Stimulated activated CD4-positive, alpha-beta T cell treated with anti-CD3 and anti-CD28 coated beads, Interleukin-12 subunit alpha, Interleukin-12 subunit beta, amount 100 ng/mL, for 48 hours (primary cell): ENCODE data around the gene MKNK1.

Source experiments
- DNase-seq, 3 donors: peaks; one replicate each; pipeline ENCODE4 v3.0.0-alpha.2; 2020; ENCODE audit warnings: low read depth in 2 of 3, low spot score in 1 of 3

The MKNK1 gene

DNA sequence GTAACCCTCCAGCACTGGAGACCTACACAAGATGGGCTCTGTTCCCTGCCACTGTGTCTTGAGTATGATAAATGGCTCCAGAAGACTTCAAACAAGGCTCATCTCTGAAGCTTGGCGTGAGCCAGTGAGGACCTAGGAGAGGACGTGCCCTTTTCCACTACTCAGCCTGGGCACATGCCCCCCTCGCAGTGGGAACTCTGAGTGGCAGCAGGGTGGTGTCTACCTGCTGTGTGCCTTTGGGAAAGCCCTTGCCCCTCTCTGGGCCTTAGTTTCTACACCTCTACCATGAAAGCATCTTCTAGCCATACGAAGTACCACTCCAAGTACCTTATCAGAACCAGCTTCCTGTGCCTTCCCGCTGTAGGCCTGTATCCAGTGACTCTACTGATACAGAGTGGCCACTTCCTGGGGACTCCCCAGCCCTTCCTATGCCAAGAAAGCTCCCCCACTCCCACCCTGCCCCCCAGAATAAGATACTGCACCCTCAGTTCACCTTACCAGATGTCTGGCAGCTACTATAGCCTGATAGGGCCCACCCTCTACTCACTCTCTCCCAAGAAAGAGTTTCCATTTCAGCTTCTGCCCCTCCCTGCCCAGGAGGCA is 15.7 kb upstream of the MKNK1 start:
- DNase-seq: no peak

GRCh38 chr1:46618754-46619415 is 14.8 kb upstream of the MKNK1 start:
- DNase-seq: no peak

DNA sequence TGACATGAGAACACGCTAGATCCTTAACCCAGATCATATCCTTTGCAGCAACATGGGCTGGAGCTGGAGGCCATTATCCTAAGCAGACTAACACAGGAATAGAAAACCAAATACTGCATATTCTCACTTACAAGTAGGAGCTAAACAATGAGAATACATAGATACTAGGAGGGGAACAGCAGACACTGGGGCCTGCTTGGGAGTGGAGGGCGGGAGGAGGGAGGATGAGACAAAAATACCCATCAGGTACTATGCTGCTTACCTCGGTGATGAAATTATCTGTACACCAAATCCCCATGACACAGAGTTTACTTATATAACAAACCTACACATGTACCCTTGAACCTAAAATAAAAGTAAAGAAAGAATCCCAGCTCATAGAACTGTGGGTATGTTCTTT is 13.8 kb upstream of the MKNK1 start:
- DNase-seq: no peak

DNA sequence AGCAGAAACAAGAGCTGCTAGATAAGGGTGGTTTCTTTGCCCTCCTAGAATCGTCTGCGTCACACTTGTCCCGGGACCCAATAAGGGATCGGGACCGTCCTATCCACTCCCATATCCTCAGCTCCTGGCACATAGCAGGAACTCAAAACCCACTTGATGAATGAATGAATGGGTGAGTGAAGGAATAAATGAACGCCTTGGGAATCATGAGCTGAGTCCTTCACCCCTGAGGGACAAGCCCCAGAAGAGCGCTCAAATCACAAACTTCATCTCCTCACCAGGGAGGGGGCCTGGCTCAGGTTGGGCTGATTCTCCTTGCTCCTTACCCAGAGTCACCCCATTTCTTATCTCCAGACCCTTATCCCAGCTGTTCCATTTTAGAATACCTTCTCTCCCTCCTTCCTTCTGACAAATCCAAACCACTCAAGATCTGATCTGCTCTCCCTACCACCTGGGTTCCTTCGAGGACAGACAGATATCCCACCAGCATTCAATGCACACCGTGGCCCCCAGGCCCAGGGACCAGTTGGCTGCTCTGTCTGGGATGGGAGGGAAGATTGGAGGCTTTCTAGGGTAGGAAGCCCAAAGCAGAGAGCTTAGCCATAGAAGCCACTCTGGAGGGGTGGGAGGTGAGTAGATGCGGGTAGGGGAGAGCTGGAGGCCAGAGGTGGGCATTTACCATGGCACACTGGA is 13.2 kb upstream of the MKNK1 start:
- no peak for DNase-seq

GRCh38 chr1:46616277-46617107 is 12.4 kb upstream of the MKNK1 start, which contains the start of gene MOB3C:
Gene MOB3C (minus strand): TSS chr1:46616811. CDS start chr1:46613321, 3,490 bp downstream.
- DNase-seq: peak; percentile 36 to 60 (median 41)

DNA sequence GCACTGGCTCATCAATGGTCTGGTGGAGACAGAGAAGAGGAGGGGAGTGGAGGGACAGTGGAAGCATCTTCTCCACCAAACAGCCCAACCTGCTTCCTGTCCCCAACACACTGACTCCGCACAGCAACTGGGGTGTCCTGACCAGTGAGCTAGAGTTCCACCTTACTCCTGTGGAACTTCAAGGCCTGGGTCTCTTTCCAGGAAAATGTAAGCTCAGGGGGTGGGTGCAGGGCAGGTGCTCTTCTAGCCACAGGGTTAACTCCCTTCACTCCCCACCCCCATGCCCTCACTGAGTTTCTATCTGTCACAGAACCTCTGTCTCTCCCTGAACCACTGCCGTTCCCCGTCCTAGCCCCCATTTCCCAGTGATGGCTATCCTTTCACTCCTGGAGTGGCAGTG is 11.7 kb upstream of the MKNK1 start:
- DNase-seq: no peak

DNA sequence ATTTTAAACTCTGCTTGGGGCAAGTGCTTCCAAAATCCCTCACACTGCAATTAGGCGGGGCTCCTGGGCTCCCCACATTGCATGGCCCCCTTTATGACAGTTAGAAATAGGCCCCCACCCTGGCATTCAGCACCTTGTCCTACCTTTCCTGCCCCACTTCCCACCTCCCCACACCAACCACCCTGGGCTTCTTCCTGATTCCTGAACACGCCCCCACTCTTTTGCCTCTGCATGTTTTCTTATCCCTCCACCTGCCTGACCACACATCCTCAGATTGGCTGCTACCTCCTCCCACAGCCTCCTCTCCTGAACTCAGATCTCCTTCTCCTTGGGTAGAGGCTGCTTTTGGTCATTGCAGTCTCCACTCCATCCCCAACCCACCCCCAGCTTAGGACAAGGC is 11.0 kb upstream of the MKNK1 start:
- no peak for DNase-seq

DNA sequence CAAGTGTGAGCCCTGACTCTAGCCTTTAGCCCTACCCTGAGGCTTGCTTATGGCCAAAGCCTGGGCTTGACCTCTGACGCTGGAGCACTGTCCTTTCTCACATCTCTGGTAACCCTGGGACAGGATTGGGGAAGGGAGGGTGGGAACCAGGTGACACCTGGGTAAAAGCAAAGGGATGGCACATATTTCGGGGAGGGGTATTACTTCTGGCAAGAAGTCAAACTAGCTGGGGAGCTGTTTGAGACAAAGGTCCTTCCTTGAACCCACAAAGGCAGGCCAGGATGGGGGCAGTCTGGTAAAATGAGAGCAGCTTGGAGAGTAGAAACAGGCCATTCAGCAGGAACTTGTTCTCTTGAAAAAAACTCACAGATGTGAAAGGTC is 10.5 kb upstream of the MKNK1 start:
- no peak for DNase-seq

DNA sequence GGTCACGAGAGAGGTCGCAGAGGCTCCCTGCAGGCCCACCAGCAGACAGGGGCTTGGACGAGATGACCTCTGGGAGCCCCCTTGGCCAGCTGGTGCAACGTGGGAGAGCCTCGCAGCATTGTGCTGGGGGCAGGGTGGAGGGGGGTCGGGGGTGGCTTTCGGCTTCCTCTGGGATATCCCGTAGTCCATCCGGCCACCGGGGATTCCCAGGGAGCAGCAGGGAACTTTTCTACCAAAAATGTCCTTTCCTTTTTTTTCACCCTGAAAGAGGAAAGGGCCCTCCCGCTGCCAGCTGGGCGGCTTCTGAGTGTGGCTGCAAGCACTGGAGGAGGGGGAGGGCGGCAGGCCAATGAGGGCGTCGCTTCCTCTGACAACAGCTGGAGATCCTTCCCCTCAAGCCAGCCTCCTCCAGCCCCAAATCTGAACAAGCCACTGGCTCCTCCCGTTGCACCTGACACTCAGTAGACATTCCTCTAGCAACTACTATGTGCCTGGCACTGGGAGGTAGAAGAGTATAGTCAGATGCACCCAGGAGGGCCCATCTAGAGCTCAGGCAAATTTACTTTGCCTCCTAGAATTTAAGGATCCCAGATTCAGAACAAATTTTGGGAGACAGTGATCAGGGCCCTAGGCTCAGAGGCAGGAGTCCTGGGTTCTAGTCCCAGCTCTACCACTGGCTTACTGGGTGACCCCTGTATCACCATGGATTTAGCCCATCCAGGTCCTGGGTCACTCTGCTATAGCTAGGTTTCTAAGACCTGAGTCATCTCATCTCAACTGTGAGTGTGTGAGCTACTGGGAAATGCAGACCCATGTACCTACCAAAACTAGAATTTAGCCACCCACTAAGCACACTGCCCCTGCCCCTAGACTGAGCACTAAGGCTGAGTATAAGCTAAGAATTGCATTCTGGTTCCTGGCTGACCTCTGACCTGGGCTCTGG is 9.9 kb upstream of the MKNK1 start:
- no peak for DNase-seq

- DNase-seq: no peak
Measured at GRCh38 chr1:46612937-46613660, 9.0 kb upstream of the MKNK1 start.

DNA sequence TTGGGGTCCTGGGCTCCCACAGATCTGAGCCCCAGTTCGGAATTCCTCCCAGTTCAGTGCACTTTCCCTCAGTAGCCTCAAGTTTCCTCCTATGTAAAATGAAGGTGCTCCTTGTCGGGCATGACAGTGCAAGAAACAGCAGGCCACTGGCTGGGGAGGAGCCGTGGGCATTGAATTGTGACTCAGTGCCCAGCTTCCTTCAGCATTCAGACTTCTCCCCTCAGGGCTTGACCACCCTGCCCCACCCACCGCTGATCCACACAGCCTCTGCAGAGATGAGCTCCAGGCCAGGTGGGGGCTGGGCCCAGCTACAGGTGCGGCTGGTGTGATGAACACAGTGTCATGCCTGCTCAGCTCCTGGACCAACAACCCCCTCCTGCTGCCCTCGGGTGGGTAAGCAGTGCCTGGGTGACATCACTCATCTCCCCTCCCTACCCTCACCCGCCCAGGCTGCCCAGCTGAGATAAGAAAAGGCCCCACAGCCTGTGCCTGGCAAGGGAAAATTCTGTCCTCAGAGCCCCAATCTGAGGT is 7.7 kb upstream of the MKNK1 start:
- DNase-seq: no peak

DNA sequence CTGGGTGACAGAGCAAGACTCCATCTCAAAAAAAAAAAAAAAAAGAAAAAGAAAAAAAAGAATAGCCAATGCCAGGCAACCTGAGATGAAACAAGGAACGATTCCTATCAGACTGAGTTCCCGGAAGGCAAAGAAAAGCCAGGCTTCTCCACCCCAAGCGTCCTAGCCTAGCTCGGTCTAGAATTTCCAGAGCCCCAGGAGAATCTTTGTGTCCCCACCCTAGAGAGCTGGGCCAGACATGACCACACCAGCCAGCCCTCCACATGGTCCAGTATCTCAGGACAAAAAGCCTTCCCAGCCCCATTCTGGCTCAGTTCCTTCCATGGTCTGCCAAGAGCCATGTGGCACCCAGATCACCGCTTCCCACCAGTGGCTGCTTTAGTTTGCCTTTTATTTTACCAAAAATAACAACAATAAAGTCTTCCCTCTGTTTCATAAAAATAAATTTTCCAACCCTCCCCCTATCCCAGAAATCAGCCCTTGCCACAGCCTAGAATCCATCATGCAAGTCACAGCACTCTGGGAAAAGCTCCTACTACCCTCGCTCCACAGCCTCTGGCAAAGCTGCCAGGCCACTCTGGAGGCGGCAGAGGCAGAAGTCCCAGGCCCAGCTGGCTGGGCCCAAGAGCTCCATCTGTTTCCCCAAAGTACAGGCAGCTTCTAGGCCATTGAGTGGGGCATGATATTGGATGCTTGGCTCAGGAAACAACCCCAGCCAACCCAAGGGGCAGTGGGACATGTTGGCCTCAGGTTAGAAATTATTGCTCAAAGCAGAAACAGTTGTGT is 3.5 kb upstream of the MKNK1 start:
- no peak for DNase-seq

GRCh38 chr1:46606255-46606965 is 2.3 kb upstream of the MKNK1 start:
- no peak for DNase-seq

DNA sequence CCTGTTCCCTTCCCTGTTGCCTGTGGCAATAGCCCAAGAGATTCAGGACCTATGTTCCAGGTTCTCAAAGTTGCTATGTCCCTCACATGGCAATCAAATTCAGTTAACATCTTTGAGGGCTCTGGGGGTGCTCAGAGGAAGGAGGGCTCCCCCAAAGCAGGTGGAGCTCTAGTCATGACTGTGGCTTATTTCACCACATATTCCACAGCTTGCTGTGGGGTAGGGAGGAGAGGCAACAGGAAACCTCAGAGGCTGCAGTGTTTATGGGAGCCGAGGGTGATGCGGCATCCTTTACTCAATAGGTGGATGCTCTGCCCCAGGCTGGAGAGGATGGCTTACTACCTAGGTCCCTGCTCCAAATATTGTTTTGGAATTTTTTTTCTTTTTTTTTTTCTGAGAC is 1.2 kb upstream of the MKNK1 start:
- DNase-seq: no peak

DNA sequence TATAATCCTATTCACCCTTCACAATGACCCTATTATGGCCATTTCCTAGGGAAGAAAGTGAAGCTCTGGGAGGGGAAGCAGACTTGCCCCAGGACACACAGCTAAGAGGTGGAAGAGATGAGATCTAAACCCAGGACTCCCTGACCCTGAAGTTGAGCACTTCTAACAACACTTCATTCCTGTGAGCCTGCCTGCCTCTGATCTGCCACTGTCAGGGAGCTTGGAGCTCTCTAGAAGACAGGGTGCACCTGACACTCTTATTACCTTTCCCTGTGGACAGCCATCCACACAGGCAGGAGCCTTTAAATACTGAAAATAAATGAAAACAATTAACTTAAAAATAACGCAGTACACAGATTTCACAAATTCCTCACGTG is 599 bp downstream of the MKNK1 start:
- DNase-seq: no peak

- DNase-seq: no peak
Measured at GRCh38 chr1:46601257-46602007, 2.6 kb downstream of the MKNK1 start.
